Hepatocyte (in vitro differentiated cells): ENCODE data around the gene MARK2.

ENCODE experiments used
- CTCF ChIP-seq: fragments of 200-600 bp; sonication (generic); IDR thresholded peaks from 2 replicates; pipeline ENCODE4 v1.5.1; 2016; ENCODE audit warnings: antibody characterized with exemption, mild to moderate bottlenecking; ENCODE audit not compliant: poor library complexity
- EZH2 ChIP-seq: fragments of 200-600 bp; sonication (generic); IDR thresholded peaks from 2 replicates; pipeline ENCODE4 v1.6.1; 2016; ENCODE audit warnings: antibody characterized with exemption, mild to moderate bottlenecking, borderline replicate concordance
- EZH2phosphoT487 ChIP-seq: fragments of 200-600 bp; sonication (generic); IDR thresholded peaks from one replicate; pipeline ENCODE4 v1.6.1; 2018; ENCODE audit warnings: antibody characterized with exemption, mild to moderate bottlenecking, low read depth, moderate library complexity; ENCODE audit not compliant: unreplicated experiment, severe bottlenecking

GRCh38 chr11:63855975-63856374 lies 17.1 kb downstream of the MARK2 start:
- no peak for TF ChIP-seq CTCF
- no peak for TF ChIP-seq EZH2
- no peak for TF ChIP-seq EZH2phosphoT487
